ENCODE data around the gene ZDHHC1.

- TF ChIP-seq CTCF (conservative IDR thresholded peaks at IDR 0.05; ENCODE audit: low read length) (no peak), EZH2phosphoT487 (IDR thresholded peaks at IDR 0.05; ENCODE audit: borderline replicate concordance) (no peak)
Measured at GRCh38 chr16:67389911-67390815, 26.1 kb downstream of the ZDHHC1 start.

Measured in Loucy (cell line).